Glutamatergic neuron (in vitro differentiated cells): Measurements from ENCODE around the gene KLHL30. TPM values are rescaled to one million over a fixed set of nuclear protein-coding genes. Genes with fewer than 3 reads are reported as not detected.
A peak's percentile ranks its signal among the peaks of the same experiment; 100 is the strongest.

ENCODE experiments used
- DNase-seq: peaks from one replicate; pipeline ENCODE4 v3.0.0; 2022
- H3K27ac Mint-ChIP-seq: one replicate; pipeline ENCODE4 v1.8.0; 2020; ENCODE audit warnings: mild to moderate bottlenecking, mixed read lengths, inconsistent platforms; ENCODE audit not compliant: unreplicated experiment
- H3K27me3 Mint-ChIP-seq: one replicate; pipeline ENCODE4 v1.8.0; 2020; ENCODE audit warnings: mild to moderate bottlenecking, moderate library complexity, mixed read lengths, inconsistent platforms; ENCODE audit not compliant: unreplicated experiment
- H3K36me3 Mint-ChIP-seq: one replicate; pipeline ENCODE4 v1.8.0; 2020; ENCODE audit warnings: mild to moderate bottlenecking, mixed read lengths, inconsistent platforms; ENCODE audit not compliant: unreplicated experiment
- H3K4me1 Mint-ChIP-seq: one replicate; pipeline ENCODE4 v1.8.0; 2020; ENCODE audit warnings: mild to moderate bottlenecking, low read depth, mixed read lengths, inconsistent platforms; ENCODE audit not compliant: unreplicated experiment
- H3K4me3 Mint-ChIP-seq: one replicate; pipeline ENCODE4 v1.8.0; 2020; ENCODE audit warnings: mild to moderate bottlenecking, mixed read lengths, inconsistent platforms; ENCODE audit not compliant: unreplicated experiment
- H3K9me3 Mint-ChIP-seq: one replicate; pipeline ENCODE4 v1.8.0; 2020; ENCODE audit warnings: mild to moderate bottlenecking, moderate library complexity, mixed read lengths, inconsistent platforms; ENCODE audit not compliant: unreplicated experiment
- CTCF ChIP-seq: fragments of 200-600 bp; sonication (generic); IDR thresholded peaks from one replicate; pipeline ENCODE4 v1.5.0; 2021; ENCODE audit not compliant: partially characterized antibody, unreplicated experiment
- total RNA-seq: library from RNA; stranded (reverse); fragmentation: NEBNext Ultra II Directional; extraction: Animal tissue kit (Norgen Biotek cat#: 25700); gene quantifications from one replicate; pipeline ENCODE4 v1.2.1, GENCODE V29; 2021; ENCODE audit not compliant: unreplicated experiment

KLHL30 gene
- total RNA-seq, 1 donor from 2014 or later = 3.5 TPM

- Mint-ChIP-seq H3K4me3 (no peak overlapping the region), H3K9me3 (peaks cover 1% of the 10 kb centered on the region), H3K27ac (no peak overlapping the region), H3K27me3 (peaks cover 9% of the 10 kb centered on the region), H3K36me3 (no peaks in the 10 kb centered on the region), H3K4me1 (peaks cover 3% of the 10 kb centered on the region)
- DNase-seq = peak; percentile 17
- no peak for TF ChIP-seq CTCF
Observed at GRCh38 chr2:238122287-238123217, 15.9 kb upstream of the KLHL30 start.

- peaks cover 1% of the 10 kb centered on the region for H3K9me3 Mint-ChIP-seq
- peaks cover 6% of the 10 kb centered on the region for H3K27me3 Mint-ChIP-seq
- DNase-seq = peak; percentile 16
- H3K27ac Mint-ChIP-seq = no peak overlapping the region
- peaks cover 3% of the 10 kb centered on the region for H3K4me1 Mint-ChIP-seq
- no peak overlapping the region for H3K4me3 Mint-ChIP-seq
- H3K36me3 Mint-ChIP-seq = no peaks in the 10 kb centered on the region
- no peak for TF ChIP-seq CTCF
Observed at GRCh38 chr2:238123218-238123971, 15.1 kb upstream of the KLHL30 start.

- H3K36me3 Mint-ChIP-seq = no peaks in the 10 kb centered on the region
- peaks cover 1% of the 10 kb centered on the region for H3K9me3 Mint-ChIP-seq
- peaks cover 6% of the 10 kb centered on the region for H3K27me3 Mint-ChIP-seq
- no peak overlapping the region for H3K4me3 Mint-ChIP-seq
- no peak overlapping the region for H3K27ac Mint-ChIP-seq
- peak; percentile 18 for DNase-seq
- peaks cover 3% of the 10 kb centered on the region for H3K4me1 Mint-ChIP-seq
- no peak for TF ChIP-seq CTCF
Observed at GRCh38 chr2:238123991-238124470, 14.4 kb upstream of the KLHL30 start.

- Mint-ChIP-seq H3K4me3 (no peak overlapping the region), H3K9me3 (peaks cover 1% of the 10 kb centered on the region), H3K4me1 (peaks cover 3% of the 10 kb centered on the region), H3K27ac (no peak overlapping the region), H3K27me3 (peaks cover 6% of the 10 kb centered on the region), H3K36me3 (no peaks in the 10 kb centered on the region)
- no peak for TF ChIP-seq CTCF
- peak; percentile 17 for DNase-seq
Observed at GRCh38 chr2:238124488-238125126, 13.9 kb upstream of the KLHL30 start.
